DND-41 (cell line): Measurements from ENCODE around the gene CCNL1.

Experiments
- CTCF ChIP-seq: IDR thresholded peaks from 2 replicates; pipeline ENCODE4 v1.5.1; 2012; ENCODE audit warnings: borderline replicate concordance, low read length, moderate library complexity, mild to moderate bottlenecking; ENCODE audit not compliant: poor library complexity, severe bottlenecking; ENCODE audit errors: extremely low read depth
- EZH2 ChIP-seq: IDR thresholded peaks from 3 replicates; pipeline ENCODE4 v1.6.1; 2012; ENCODE audit warnings: borderline replicate concordance, low read depth, mild to moderate bottlenecking, moderate library complexity, low read length, inconsistent platforms; ENCODE audit not compliant: severe bottlenecking

GRCh38 chr3:157149136-157149696 lies 10.7 kb downstream of the CCNL1 start:
- TF ChIP-seq CTCF (no peak), EZH2 (no peak)
